HTR-8/SVneo (cell line): ENCODE data around the gene THBS1.

Experiments
- DNase-seq: peaks from one replicate; pipeline ENCODE4 v3.0.0; 2011; ENCODE audit warnings: low spot score, mixed read lengths; ENCODE audit not compliant: insufficient read length
- FAIRE-seq: peaks from 2 replicates; lab custom pipeline; 2011; peaks lifted over from hg19 to GRCh38; lab: Jason Lieb, UNC

Gene THBS1

GRCh38 chr15:39587731-39588530 lies 7.1 kb downstream of the THBS1 start:
- DNase-seq = no peak
- FAIRE-seq = no peak

- DNase-seq = no peak
- no peak for FAIRE-seq
Observed at GRCh38 chr15:39588531-39589192, 7.8 kb downstream of the THBS1 start.

DNA sequence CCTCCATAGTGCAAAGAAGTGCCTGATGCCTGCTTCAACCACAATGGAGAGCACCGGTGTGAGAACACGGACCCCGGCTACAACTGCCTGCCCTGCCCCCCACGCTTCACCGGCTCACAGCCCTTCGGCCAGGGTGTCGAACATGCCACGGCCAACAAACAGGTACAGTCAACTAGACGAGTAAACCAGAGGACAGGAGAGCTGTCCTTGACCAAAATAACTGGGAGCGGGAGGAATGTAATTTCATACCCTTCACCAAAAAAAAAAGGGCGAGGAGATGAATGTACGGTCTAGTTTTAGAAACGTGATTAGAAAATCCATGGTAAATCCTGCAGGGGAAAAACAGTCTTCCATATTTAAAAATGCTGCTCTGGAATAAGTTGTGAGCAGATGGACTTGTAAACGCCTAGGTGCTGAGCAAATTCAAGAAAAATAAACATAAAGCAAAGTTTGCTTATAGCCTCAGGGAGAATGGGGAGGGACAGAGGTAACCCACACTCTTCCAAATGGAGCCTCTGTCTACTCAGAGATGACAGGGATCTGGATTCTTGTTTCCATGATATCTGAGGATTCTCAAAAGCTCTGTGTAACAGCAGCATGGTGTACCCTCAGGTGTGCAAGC lies 8.4 kb downstream of the THBS1 start:
- no peak for FAIRE-seq
- no peak for DNase-seq

- FAIRE-seq (no peak), DNase-seq (no peak)
Observed at GRCh38 chr15:39589815-39590644, 9.2 kb downstream of the THBS1 start.

DNA sequence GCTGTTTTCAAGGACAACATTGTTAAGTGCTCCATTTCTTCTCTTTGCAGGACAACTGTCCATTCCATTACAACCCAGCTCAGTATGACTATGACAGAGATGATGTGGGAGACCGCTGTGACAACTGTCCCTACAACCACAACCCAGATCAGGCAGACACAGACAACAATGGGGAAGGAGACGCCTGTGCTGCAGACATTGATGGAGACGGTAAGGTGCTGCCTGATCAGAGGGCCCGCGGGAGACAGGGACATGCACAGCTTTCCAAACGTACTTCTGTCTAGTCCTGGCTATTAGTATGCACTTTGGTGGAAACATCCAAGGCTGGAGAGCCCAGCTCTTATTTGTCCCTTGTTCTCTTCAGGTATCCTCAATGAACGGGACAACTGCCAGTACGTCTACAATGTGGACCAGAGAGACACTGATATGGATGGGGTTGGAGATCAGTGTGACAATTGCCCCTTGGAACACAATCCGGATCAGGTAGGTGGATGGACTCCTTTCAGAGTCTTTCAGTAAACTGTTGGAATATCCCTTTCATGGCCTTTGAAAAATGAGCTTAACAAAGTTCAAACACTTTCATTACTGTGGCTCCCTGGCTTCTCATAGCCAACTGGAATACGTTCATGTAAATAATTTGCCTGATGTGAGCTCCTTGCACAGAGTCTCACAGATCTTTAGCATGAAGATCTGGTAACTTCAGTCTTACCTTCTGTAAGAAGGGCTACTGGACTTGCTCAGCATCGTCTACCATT lies 10.4 kb downstream of the THBS1 start:
- DNase-seq = no peak
- FAIRE-seq = no peak

- FAIRE-seq = no peak
Observed at GRCh38 chr15:39591896-39592315, 11.0 kb downstream of the THBS1 start.

DNA sequence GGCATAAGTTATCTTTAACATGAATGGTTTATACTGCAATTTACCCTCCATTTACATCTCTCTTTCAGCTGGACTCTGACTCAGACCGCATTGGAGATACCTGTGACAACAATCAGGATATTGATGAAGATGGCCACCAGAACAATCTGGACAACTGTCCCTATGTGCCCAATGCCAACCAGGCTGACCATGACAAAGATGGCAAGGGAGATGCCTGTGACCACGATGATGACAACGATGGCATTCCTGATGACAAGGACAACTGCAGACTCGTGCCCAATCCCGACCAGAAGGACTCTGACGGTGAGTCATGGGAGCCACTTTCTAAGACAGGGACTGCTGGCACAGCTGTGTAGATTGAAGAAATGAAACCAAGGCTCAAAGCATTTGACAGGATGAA lies 11.6 kb downstream of the THBS1 start:
- FAIRE-seq (no peak), DNase-seq (no peak)

More at GRCh38 chr15:39591896-39592315, 11.0 kb downstream of the THBS1 start:
- no peak for DNase-seq

DNA sequence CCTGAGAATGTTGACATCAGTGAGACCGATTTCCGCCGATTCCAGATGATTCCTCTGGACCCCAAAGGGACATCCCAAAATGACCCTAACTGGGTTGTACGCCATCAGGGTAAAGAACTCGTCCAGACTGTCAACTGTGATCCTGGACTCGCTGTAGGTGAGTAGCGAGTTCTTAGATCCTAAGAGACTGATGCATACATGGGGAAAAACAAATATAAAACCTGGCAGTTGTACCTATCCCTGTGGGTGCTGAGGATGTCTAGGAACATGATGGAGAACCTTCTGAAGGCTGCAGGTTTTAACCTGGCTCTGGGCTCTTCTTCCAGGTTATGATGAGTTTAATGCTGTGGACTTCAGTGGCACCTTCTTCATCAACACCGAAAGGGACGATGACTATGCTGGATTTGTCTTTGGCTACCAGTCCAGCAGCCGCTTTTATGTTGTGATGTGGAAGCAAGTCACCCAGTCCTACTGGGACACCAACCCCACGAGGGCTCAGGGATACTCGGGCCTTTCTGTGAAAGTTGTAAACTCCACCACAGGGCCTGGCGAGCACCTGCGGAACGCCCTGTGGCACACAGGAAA lies 12.3 kb downstream of the THBS1 start:
- no peak for DNase-seq
- FAIRE-seq = no peak

DNA sequence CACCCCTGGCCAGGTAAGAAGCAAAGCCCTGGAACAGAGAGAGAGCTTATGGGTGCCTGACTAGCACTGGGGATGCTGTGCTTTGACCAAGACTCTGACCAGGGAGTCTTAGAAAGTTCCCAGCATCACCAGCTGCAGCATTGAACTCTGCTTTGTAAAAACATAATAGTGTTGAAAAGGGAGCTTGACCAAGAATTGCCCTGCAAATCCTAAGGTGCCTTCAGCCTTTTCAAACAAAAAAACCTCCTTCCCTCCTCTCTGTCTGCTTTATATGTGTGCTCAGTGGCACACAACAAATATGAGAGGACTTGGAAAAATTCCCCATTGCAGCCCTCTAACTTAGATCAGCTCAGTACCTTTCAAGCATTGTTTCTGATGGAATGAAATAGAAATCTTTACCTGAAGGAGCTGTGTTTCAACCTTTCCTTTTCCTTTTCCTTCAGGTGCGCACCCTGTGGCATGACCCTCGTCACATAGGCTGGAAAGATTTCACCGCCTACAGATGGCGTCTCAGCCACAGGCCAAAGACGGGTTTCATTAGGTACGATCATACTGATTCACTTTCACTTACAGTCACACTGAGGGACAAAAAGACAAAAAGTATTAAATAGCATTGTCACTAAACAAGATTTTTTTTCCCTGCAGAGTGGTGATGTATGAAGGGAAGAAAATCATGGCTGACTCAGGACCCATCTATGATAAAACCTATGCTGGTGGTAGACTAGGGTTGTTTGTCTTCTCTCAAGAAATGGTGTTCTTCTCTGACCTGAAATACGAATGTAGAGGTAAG lies 13.0 kb downstream of the THBS1 start:
- FAIRE-seq = no peak
- no peak for DNase-seq

DNA sequence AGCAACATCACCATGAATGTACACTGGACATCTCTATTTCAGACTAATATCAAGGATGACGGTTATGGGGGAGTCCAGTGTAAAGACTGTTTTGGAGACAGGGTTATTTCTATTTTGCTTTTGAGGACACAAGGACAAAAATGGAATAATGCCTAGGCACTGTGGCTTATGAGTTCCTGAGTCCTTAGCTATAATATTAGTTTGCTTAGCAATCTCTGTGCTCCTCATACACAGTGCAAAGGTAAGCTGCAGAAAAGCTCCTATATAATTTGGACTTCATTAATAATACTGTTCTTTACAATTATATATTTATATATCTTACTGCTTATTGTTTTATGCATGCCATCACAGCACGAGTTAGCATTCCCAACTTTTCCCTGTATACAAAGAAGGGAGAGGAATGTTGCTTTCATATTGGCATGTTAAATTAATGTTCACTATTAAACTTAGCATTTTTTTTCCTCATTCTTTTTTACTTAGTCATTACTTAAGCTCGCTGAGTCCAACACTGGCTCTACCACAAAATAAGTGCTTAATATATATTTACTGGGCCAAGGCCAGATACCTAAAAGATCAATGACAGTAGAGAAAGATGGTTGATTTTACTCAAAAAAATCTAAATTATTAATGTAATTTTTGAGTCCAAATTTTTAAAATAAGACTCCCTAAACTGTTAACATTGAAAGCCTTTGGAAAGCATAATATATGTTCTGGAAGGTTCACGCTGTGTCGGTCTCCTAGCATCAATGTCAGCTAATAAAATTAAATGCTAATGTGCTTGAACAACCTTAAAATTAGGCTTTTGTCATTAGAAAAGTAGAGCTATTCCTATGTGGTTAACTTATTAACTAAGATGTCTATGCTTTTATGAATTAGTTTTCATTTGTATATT lies 13.8 kb downstream of the THBS1 start:
- DNase-seq (no peak), FAIRE-seq (no peak)

- DNase-seq (no peak), FAIRE-seq (no peak)
Observed at GRCh38 chr15:39595338-39596221, 14.7 kb downstream of the THBS1 start.

GRCh38 chr15:39596358-39597051 lies 15.6 kb downstream of the THBS1 start:
- FAIRE-seq (no peak), DNase-seq (no peak)

DNA sequence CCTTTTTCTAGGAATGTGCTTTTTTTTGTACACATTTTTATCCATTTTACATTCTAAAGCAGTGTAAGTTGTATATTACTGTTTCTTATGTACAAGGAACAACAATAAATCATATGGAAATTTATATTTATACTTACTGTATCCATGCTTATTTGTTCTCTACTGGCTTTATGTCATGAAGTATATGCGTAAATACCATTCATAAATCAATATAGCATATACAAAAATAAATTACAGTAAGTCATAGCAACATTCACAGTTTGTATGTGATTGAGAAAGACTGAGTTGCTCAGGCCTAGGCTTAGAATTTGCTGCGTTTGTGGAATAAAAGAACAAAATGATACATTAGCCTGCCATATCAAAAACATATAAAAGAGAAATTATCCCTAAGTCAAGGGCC lies 16.5 kb downstream of the THBS1 start:
- DNase-seq = no peak
- FAIRE-seq = no peak

- FAIRE-seq (no peak), DNase-seq (no peak)
Observed at GRCh38 chr15:39597751-39598185, 16.9 kb downstream of the THBS1 start.

DNA sequence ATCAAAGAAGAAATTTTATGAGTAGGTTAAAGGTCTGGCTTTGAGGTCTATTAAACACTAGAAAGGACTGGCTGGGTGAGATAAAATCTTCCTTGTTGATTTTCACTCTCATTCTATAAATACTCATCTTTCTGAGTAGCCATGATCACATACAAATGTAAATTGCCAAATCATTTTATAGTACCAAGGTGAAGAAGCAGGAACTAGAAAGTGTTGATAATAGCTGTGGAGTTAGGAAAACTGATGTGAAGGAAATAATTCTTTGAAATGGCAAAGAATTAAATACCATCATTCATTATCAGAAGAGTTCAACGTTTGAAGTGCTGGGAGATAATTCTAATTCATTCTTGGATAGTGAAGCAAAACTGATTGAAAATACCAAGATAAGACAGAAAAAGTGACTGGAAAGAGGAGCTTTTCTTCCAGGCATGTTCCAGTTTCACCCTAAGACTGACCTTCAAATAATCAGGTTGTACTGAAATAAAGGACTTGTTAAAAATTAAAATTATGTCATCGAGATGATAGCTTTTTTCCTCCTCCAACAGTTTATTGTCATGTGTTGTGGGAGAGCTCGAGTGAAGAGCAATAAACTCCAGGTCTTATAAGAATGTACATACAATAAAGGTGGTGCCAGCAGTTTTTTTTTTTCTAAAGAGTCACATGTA lies 17.4 kb downstream of the THBS1 start:
- no peak for FAIRE-seq
- DNase-seq = no peak
